Hepatocyte (in vitro differentiated cells): ENCODE data around the gene TLL2. TPM values are rescaled to one million over a fixed set of nuclear protein-coding genes. Genes with fewer than 3 reads are reported as not detected.

Experiments
- DNase-seq: peaks from one replicate; pipeline ENCODE4 v3.0.0-alpha.2; 2016; ENCODE audit warnings: low spot score
- H2AFZ ChIP-seq: fragments of 200-600 bp; sonication (generic); 2 replicates; pipeline ENCODE4 v1.6.0; 2016; ENCODE audit warnings: antibody characterized with exemption, mild to moderate bottlenecking
- H3K27ac ChIP-seq: fragments of 200-600 bp; sonication (generic); 2 replicates; pipeline ENCODE4 v1.5.1; 2016; ENCODE audit warnings: mild to moderate bottlenecking
- H3K27me3 ChIP-seq: fragments of 200-600 bp; sonication (generic); 2 replicates; pipeline ENCODE4 v1.6.1; 2016
- H3K36me3 ChIP-seq: fragments of 200-600 bp; sonication (generic); replicated peaks from 2 replicates; pipeline ENCODE4 v1.5.1; 2016; ENCODE audit warnings: low read depth; ENCODE audit not compliant: insufficient read depth
- H3K4me1 ChIP-seq: fragments of 200-600 bp; sonication (generic); 2 replicates; pipeline ENCODE4 v1.5.1; 2016; ENCODE audit warnings: mild to moderate bottlenecking, moderate library complexity; ENCODE audit not compliant: insufficient read depth
- H3K4me2 ChIP-seq: fragments of 200-600 bp; sonication (generic); 2 replicates; pipeline ENCODE4 v1.6.0; 2016
- H3K4me3 ChIP-seq: fragments of 200-600 bp; sonication (generic); 2 replicates; pipeline ENCODE4 v1.5.1; 2016; ENCODE audit warnings: mild to moderate bottlenecking
- H3K79me2 ChIP-seq: fragments of 200-600 bp; sonication (generic); 2 replicates; pipeline ENCODE4 v1.6.0; 2017; ENCODE audit warnings: mild to moderate bottlenecking
- H3K9me2 ChIP-seq: fragments of 200-600 bp; sonication (generic); replicated peaks from 2 replicates; pipeline ENCODE4 v1.6.0; 2017; ENCODE audit warnings: mild to moderate bottlenecking; ENCODE audit not compliant: insufficient read depth
- H3K9me3 ChIP-seq: fragments of 200-600 bp; sonication (generic); 2 replicates; pipeline ENCODE4 v1.5.1; 2016; ENCODE audit warnings: low read depth, mild to moderate bottlenecking
- H4K20me1 ChIP-seq: fragments of 200-600 bp; sonication (generic); 2 replicates; pipeline ENCODE4 v1.6.0; 2016; ENCODE audit warnings: mild to moderate bottlenecking; ENCODE audit not compliant: insufficient read depth, poor library complexity, severe bottlenecking
- CTCF ChIP-seq: fragments of 200-600 bp; sonication (generic); IDR thresholded peaks from 2 replicates; pipeline ENCODE4 v1.5.1; 2016; ENCODE audit warnings: antibody characterized with exemption, mild to moderate bottlenecking; ENCODE audit not compliant: poor library complexity
- EZH2 ChIP-seq: fragments of 200-600 bp; sonication (generic); IDR thresholded peaks from 2 replicates; pipeline ENCODE4 v1.6.1; 2016; ENCODE audit warnings: antibody characterized with exemption, mild to moderate bottlenecking, borderline replicate concordance
- EZH2phosphoT487 ChIP-seq: fragments of 200-600 bp; sonication (generic); IDR thresholded peaks from one replicate; pipeline ENCODE4 v1.6.1; 2018; ENCODE audit warnings: antibody characterized with exemption, mild to moderate bottlenecking, low read depth, moderate library complexity; ENCODE audit not compliant: unreplicated experiment, severe bottlenecking
- WGBS: methylation state at CpG from one replicate; pipeline ENCODE4 v1.1.6; 2016; ENCODE audit warnings: low lambda C conversion rate; ENCODE audit errors: missing lambda C conversion rate; 5-methylcytosine and 5-hydroxymethylcytosine counted together
- polyA plus RNA-seq: library from polyadenylated mRNA; unstranded; fragments of >200 nt; fragmentation: Nextera tagmentation; extraction: Ambion mirVana; gene quantifications from 2 replicates; pipeline ENCODE4 v1.2.1, GENCODE V29; 2016
- total RNA-seq: library from RNA; depleted of rRNA; stranded (reverse); fragments of >200 nt; gene quantifications from 2 replicates; pipeline ENCODE4 v1.2.3, GENCODE V29; 2014

Gene TLL2
- total and polyA plus RNA-seq, 2 experiments from 2014 or later = 0.50 to 0.76 TPM

- Histone ChIP-seq H3K27me3 (no peaks in the 10 kb centered on the region), H3K9me3 (no peaks in the 10 kb centered on the region), H3K4me3 (no peak overlapping the region), H4K20me1 (no peaks in the 10 kb centered on the region), H3K36me3 (no peaks in the 10 kb centered on the region), H3K4me1 (no peaks in the 10 kb centered on the region), H3K27ac (no peak overlapping the region), H2AFZ (no peak overlapping the region), H3K9me2 (no peaks in the 10 kb centered on the region), H3K4me2 (no peak overlapping the region), H3K79me2 (no peaks in the 10 kb centered on the region)
- 93% methylated on average over 1 of the region's 1 CpG for WGBS
- TF ChIP-seq EZH2phosphoT487 (no peak), CTCF (no peak), EZH2 (no peak)
- DNase-seq = no peak
Measured at GRCh38 chr10:96322275-96322674, 191.5 kb downstream of the TLL2 start.

GRCh38 chr10:96321822-96322221 lies 191.9 kb downstream of the TLL2 start:
- no peak for DNase-seq
- 66% methylated on average over 5 of the region's 5 CpGs for WGBS
- TF ChIP-seq CTCF (no peak), EZH2 (no peak), EZH2phosphoT487 (no peak)

GRCh38 chr10:96319754-96320474 lies 193.8 kb downstream of the TLL2 start:
- no peak for DNase-seq
- TF ChIP-seq EZH2 (no peak), CTCF (no peak), EZH2phosphoT487 (no peak)
- Histone ChIP-seq H3K27me3 (no peaks in the 10 kb centered on the region), H3K9me3 (no peaks in the 10 kb centered on the region), H3K4me1 (no peaks in the 10 kb centered on the region), H3K9me2 (no peaks in the 10 kb centered on the region), H3K27ac (no peak overlapping the region), H2AFZ (no peak overlapping the region), H3K4me2 (no peak overlapping the region), H3K36me3 (no peaks in the 10 kb centered on the region), H4K20me1 (no peaks in the 10 kb centered on the region), H3K79me2 (no peaks in the 10 kb centered on the region), H3K4me3 (no peak overlapping the region)
- 47% methylated on average over 3 of the region's 3 CpGs for WGBS

More at GRCh38 chr10:96321822-96322221, 191.9 kb downstream of the TLL2 start:
- Histone ChIP-seq H3K4me3 (no peak overlapping the region), H3K4me2 (no peak overlapping the region), H3K4me1 (no peaks in the 10 kb centered on the region), H3K9me3 (no peaks in the 10 kb centered on the region), H3K27ac (no peak overlapping the region), H3K27me3 (no peaks in the 10 kb centered on the region), H3K9me2 (no peaks in the 10 kb centered on the region), H4K20me1 (no peaks in the 10 kb centered on the region), H3K36me3 (no peaks in the 10 kb centered on the region), H3K79me2 (no peaks in the 10 kb centered on the region), H2AFZ (no peak overlapping the region)
